ENCODE measurements around the gene PLP1. TPM values are rescaled to one million over a fixed set of nuclear protein-coding genes. Genes with fewer than 3 reads are reported as not detected.

The PLP1 gene
- total and polyA plus RNA-seq, 9 of the 15 experiments (the other 6 are each of a cell fraction or from before 2014, with no cell fraction given), result not detected

GRCh38 chrX:103742339-103742738 is 34.3 kb upstream of the PLP1 start:
- no peak for ATAC-seq
- POLR2A ChIA-PET, result interaction anchor here (0.7 kb wide), 1 partner anchor 132 kb away, joined by 3 read pairs; no protein-coding TSS in a partner anchor
- FAIRE-seq, result no peak
- intact Hi-C loops (cut with micrococcal nuclease), result no loop called here
- no TSS peak for BruUV-seq (replicated peaks)
- Histone ChIP-seq H4K20me1 (replicated peaks; ENCODE audit: control insufficient read depth, insufficient read depth, low read length) (no peaks in the 10 kb centered on the region), H3K4me2 (ENCODE audit: insufficient read depth, low read length) (no peak overlapping the region), H2AFZ (ENCODE audit: low read depth, low read length) (no peak overlapping the region), H3K9me1 (ENCODE audit: control insufficient read depth, insufficient read depth, low read length) (no peaks in the 10 kb centered on the region), H3K36me3 (ENCODE audit: control insufficient read depth, insufficient read depth, low read length) (no peaks in the 10 kb centered on the region), H3K27ac (ENCODE audit: extremely low read depth, low read depth, low read length) (no peak overlapping the region), H3K79me2 (ENCODE audit: control insufficient read depth, insufficient read depth, low read length) (no peaks in the 10 kb centered on the region), H3K9ac (ENCODE audit: insufficient read depth in 1 of 2, low read depth in 2 of 2, low read length in 2 of 2) (no peak overlapping the region), H3K4me1 (replicated peaks in 1 of 2; ENCODE audit: control insufficient read depth in 2 of 2, insufficient read depth in 2 of 2, low read length in 2 of 2) (no peaks in the 10 kb centered on the region), H3K9me3 (replicated peaks; ENCODE audit: control insufficient read depth, insufficient read depth, low read depth, low read length) (no peaks in the 10 kb centered on the region), H3K27me3 (ENCODE audit: control insufficient read depth in 2 of 2, insufficient read depth in 2 of 2, low read length in 2 of 2) (no peaks in the 10 kb centered on the region; a peak in 2 of 5 replicates), H3K4me3 (no peak overlapping the region)
- DNase-seq (ENCODE audit: extremely low read depth in 1 of 4, low spot score in 3 of 4), result no peak
- CTCF ChIA-PET (ENCODE audit: low intra/inter-chr PET ratio), result no interaction called here
- WGBS (ENCODE audit: insufficient coverage, low coverage, missing lambda C conversion rate), result 0% methylated on average over 3 of the region's 6 CpGs
- in situ Hi-C loops (cut with MboI), result no loop called here
- TF ChIP-seq NFXL1 (CRISPR knock-in tag; IDR thresholded peaks at IDR 0.05) (no peak), HNRNPUL1 (IDR thresholded peaks at IDR 0.05; ENCODE audit: low read length) (no peak), CLOCK (CRISPR knock-in tag; IDR thresholded peaks at IDR 0.05; ENCODE audit: borderline replicate concordance) (no peak)

GRCh38 chrX:103747163-103747562 is 29.5 kb upstream of the PLP1 start:
- H3K9me3 ChIP-seq (replicated peaks; ENCODE audit: control insufficient read depth, insufficient read depth, low read depth, low read length), result no peaks in the 10 kb centered on the region
- no peak overlapping the region for H3K9ac ChIP-seq (ENCODE audit: insufficient read depth in 1 of 2, low read depth in 2 of 2, low read length in 2 of 2)
- in situ Hi-C loops (cut with MboI) (no loop called here), intact Hi-C loops (cut with micrococcal nuclease) (no loop called here)
- H3K36me3 ChIP-seq (ENCODE audit: control insufficient read depth, insufficient read depth, low read length), result no peaks in the 10 kb centered on the region
- no peak overlapping the region for H3K27ac ChIP-seq (ENCODE audit: extremely low read depth, low read depth, low read length)
- no peak overlapping the region for H2AFZ ChIP-seq (ENCODE audit: low read depth, low read length)
- no peaks in the 10 kb centered on the region for H4K20me1 ChIP-seq (replicated peaks; ENCODE audit: control insufficient read depth, insufficient read depth, low read length)
- no TSS peak for BruUV-seq (replicated peaks)
- POLR2A ChIA-PET, result no interaction called here
- H3K27me3 ChIP-seq (ENCODE audit: control insufficient read depth in 2 of 2, insufficient read depth in 2 of 2, low read length in 2 of 2), result no peaks in the 10 kb centered on the region; a peak in 2 of 5 replicates
- H3K79me2 ChIP-seq (ENCODE audit: control insufficient read depth, insufficient read depth, low read length), result no peaks in the 10 kb centered on the region
- TF ChIP-seq ATF2 (CRISPR knock-in tag; IDR thresholded peaks at IDR 0.05) (no peak), POLR2A (conservative IDR thresholded peaks at IDR 0.05) (no peak), EP400 (IDR thresholded peaks at IDR 0.05) (no peak)
- FAIRE-seq (no peak), ATAC-seq (no peak), DNase-seq (ENCODE audit: extremely low read depth in 1 of 4, low spot score in 3 of 4) (no peak)
- 0% methylated on average over 2 of the region's 2 CpGs for WGBS (ENCODE audit: insufficient coverage, low coverage, missing lambda C conversion rate)
- no peaks in the 10 kb centered on the region for H3K4me1 ChIP-seq (replicated peaks in 1 of 2; ENCODE audit: control insufficient read depth in 2 of 2, insufficient read depth in 2 of 2, low read length in 2 of 2)
- H3K4me3 ChIP-seq, result no peak overlapping the region
- H3K9me1 ChIP-seq (ENCODE audit: control insufficient read depth, insufficient read depth, low read length), result no peaks in the 10 kb centered on the region
- no peak overlapping the region for H3K4me2 ChIP-seq (ENCODE audit: insufficient read depth, low read length)
- CTCF ChIA-PET (ENCODE audit: low intra/inter-chr PET ratio), result no interaction called here
